Astrocyte of the cerebellum (primary cell): Measurements from ENCODE around the gene DYNLT2B.

Experiments used
- DNase-seq: peaks from one replicate; pipeline ENCODE4 v3.0.0-alpha.2; 2011; ENCODE audit warnings: low read depth
- H3K4me3 ChIP-seq: 2 replicates; pipeline ENCODE4 v1.5.1; 2011; ENCODE audit warnings: mild to moderate bottlenecking, low read depth, low read length, moderate library complexity
- in situ Hi-C: cut with HindIII; loops from 2 replicates; pipeline ENCODE4 v1.10.0; 2017; ENCODE audit warnings: low sequenced_read_pairs
- TF ChIP-seq, protein P1 (sequence below): IDR thresholded peaks from 2 replicates; pipeline ENCODE4 v1.5.1; 2012; ENCODE audit warnings: low read length, low read depth, moderate library complexity, mild to moderate bottlenecking; ENCODE audit errors: missing control alignments

DYNLT2B gene

DNA sequence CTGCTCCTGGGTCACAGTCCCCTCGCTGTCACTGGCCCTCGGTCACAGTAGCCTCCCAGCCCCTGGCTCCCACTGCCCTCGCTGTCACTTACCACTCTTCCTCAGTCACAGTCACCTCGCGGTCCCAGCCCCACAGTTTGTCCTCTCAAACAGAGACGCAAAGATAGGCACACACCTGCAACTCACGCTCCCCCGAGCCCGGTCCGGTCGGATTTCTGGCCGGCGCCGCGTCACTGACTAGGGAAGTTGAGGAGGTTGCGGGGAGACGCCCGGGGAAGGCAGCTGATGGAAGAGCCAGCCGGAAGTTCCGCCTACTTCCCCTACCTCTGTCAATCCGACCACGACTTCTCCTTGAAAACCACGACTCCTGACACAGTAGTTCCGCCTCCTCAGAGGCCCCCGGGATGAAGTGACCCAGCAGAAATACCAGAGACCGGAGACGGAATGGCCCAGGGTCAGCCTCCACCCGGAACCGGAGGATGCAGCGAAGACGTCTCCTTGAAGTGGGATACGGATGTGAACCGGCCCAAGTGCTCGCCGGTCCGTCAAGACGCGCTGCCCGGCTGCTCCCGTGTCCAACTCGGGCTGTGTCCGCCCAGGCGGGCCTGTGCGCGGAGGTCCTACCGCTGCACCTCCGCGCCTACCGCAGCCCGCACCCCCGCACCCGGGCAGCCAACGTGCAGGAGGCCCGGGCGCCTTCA lies 30.4 kb downstream of the DYNLT2B start, which contains the start of gene PCYT1A:
Gene PCYT1A, minus strand, starts transcription at position 287 of the 701 bp plus-strand sequence. CDS start 17,195 bp downstream, outside the sequence.
- peak; percentile 77 for DNase-seq
- in situ Hi-C loops, result no loop called here
- TF ChIP-seq, protein P1, sequence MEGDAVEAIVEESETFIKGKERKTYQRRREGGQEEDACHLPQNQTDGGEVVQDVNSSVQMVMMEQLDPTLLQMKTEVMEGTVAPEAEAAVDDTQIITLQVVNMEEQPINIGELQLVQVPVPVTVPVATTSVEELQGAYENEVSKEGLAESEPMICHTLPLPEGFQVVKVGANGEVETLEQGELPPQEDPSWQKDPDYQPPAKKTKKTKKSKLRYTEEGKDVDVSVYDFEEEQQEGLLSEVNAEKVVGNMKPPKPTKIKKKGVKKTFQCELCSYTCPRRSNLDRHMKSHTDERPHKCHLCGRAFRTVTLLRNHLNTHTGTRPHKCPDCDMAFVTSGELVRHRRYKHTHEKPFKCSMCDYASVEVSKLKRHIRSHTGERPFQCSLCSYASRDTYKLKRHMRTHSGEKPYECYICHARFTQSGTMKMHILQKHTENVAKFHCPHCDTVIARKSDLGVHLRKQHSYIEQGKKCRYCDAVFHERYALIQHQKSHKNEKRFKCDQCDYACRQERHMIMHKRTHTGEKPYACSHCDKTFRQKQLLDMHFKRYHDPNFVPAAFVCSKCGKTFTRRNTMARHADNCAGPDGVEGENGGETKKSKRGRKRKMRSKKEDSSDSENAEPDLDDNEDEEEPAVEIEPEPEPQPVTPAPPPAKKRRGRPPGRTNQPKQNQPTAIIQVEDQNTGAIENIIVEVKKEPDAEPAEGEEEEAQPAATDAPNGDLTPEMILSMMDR, result no peak

DNA sequence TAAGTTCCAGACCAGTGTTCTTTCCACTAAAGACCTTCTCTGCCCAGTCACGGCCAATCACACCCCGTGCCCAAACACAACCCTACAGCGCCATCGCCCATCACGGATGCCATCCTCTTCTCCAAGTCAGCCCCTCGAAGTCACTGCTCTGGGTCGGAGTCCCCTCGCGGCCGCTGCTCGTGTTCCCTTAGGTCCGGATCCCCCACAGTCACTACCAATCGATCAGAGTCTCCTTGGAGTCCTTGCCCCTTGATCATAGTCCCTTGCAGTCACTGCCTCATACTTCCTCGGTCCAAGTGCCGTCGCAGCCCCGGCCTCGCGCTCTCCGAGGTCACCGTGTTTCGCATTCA lies 31.0 kb downstream of the DYNLT2B start:
- in situ Hi-C loops, result no loop called here
- no peak for DNase-seq
- TF ChIP-seq, protein P1, result no peak
- peak overlapping the region; percentile 76 for H3K4me3 ChIP-seq

More for the DNA sequence above, 30.4 kb downstream of the DYNLT2B start, which contains the start of gene PCYT1A:
- peak within 1 kb of the TSS; percentile 76 for H3K4me3 ChIP-seq

DNA sequence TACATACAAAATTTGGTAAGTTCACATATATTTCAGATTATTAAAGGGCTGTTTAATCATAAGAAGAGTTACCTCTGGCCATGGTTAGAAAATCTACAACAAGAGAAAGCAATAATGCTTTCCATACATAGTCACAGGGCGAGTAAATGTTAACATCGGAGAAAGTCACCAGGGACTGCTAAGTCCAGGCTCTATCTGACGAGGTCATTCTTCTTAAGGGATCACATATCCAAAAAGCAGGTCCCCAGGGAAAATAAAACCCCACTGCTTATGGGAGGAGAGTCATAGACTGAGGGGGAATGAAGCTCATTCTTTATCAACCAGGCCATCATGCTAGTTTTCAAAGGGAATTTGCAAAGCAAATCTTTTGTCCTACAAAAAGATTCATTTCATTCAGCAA lies 33.6 kb downstream of the DYNLT2B start:
- DNase-seq, result no peak
- H3K4me3 ChIP-seq, result no peak overlapping the region
- TF ChIP-seq, protein P1, result no peak
- in situ Hi-C loops, result no loop called here

DNA sequence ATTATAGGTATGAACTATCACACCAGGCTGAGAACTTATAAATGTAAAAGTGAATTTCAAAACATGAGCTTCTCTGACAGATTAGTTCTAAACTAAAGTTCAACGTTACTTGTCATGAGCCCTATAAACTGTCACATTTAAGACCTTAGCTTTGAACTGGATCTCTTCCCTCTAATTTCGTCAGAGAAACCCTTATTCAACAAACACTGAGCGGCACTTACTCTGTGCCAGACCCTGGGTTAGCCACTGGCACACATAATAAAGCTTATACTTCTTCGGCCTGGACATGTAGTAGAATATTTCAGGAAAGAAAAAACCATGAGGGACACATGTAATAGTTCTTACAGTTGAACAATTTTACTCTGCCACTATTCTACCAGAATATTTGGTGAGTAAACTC lies 36.1 kb downstream of the DYNLT2B start:
- in situ Hi-C loops, result no loop called here
- H3K4me3 ChIP-seq, result no peak overlapping the region
- TF ChIP-seq, protein P1, result no peak
- DNase-seq, result no peak

DNA sequence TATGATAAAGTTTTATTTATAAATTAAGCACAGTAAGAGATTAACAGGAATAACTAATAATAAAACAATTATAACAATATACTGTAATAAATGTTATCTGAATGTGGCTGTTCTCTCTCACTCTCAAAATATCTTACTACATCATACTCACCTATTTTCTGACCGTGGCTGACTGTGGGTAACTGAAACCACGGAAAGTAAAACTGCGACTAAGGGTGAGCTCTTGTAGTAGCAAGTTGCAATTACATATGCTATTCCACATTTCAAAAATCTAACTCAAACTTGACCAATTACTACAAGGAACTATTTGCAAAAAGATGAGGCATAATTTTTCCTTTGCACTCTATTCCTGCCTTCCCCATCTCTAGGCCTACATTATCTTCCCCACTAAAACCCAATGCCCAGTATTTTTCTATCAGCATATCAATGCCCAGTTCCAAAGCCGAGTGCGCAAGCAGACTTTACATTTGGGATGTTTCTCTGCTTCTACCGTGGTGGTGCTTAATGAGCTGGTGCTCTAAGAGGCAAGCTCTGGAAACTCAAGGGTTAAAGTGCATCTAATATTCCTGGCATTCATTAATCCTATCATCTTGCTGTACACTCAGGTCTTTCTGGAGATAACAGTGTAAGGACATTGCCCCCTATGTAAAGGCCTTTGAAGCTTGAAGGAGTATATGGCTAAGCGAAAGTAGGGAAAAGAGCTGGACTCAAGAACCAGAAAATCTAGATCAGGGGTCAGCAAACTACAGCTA lies 37.2 kb downstream of the DYNLT2B start:
- TF ChIP-seq, protein P1, result no peak
- no peak overlapping the region for H3K4me3 ChIP-seq
- no peak for DNase-seq
- in situ Hi-C loops, result no loop called here

DNA sequence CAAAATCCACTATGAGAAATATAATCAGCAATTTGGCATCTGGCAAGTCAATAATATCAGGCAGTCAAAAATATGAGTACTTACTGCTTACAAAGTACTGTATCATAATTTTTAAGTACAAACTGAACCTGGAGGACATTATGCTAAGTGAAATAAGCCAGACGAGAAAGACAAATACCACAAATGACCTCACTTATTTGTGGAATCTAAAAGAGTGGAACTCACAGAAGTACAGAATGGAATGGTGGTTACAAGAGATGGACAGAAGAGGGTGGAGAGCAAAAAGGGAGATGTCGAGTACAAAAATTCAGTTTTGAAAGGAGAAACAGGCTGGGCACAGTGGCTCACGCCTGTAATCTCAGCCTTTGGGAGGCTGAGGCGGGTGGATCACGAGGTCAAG lies 42.9 kb downstream of the DYNLT2B start:
- in situ Hi-C loops, result no loop called here
- no peak for DNase-seq

More for the DNA sequence above, 42.9 kb downstream of the DYNLT2B start:
- no peak overlapping the region for H3K4me3 ChIP-seq
- TF ChIP-seq, protein P1, result no peak
